ENCODE measurements around the gene DNAJC30. TPM values are rescaled to one million over a fixed set of nuclear protein-coding genes. Genes with fewer than 3 reads are reported as not detected.

Gene DNAJC30
- total RNA-seq, 2 experiments from 2014 or later, result 6.7 to 7.0 TPM

DNA sequence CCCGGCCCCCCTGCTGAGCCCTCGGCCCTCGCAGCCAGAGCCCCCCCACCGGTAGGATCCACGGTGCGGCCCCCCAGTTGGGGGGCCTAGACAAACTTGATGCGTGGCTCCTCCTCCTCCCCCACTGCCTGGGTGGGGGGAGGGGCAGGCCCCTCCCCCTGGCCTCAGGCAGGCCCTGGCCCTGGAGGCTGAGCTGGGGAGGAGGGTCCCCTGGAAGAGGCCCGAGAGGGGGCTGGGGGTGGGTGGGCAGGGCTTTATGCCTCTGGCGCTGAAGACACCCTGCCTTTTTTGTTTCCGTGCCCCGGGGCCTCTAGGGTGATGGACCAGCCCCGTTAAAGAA is 12.0 kb downstream of the DNAJC30 start:
- Mint-ChIP-seq H3K36me3 (ENCODE audit: low read depth) (no peaks in the 10 kb centered on the region), H3K27ac (no peak overlapping the region), H3K4me1 (ENCODE audit: low read depth) (peaks cover 8% of the 10 kb centered on the region), H3K9me3 (no peaks in the 10 kb centered on the region), H3K4me3 (no peak overlapping the region), H3K27me3 (peaks cover 8% of the 10 kb centered on the region)
- intact Hi-C loops (cut with micrococcal nuclease), result no loop called here
- ATAC-seq, result no peak
- ChIA-PET POLR2A (interaction anchor here (1.1 kb wide), 1 partner anchor 13 kb away, joined by 3 read pairs; the partner anchor contains the start of genes BUD23 and DNAJC30), CTCF (interaction anchor here (1.3 to 5.3 kb wide), 2 partner anchors 30 to 64 kb away, joined by 3 to 37 read pairs; no protein-coding TSS in a partner anchor)
- no peak for TF ChIP-seq CTCF (IDR thresholded peaks at IDR 0.05)
- no peak for DNase-seq

DNA sequence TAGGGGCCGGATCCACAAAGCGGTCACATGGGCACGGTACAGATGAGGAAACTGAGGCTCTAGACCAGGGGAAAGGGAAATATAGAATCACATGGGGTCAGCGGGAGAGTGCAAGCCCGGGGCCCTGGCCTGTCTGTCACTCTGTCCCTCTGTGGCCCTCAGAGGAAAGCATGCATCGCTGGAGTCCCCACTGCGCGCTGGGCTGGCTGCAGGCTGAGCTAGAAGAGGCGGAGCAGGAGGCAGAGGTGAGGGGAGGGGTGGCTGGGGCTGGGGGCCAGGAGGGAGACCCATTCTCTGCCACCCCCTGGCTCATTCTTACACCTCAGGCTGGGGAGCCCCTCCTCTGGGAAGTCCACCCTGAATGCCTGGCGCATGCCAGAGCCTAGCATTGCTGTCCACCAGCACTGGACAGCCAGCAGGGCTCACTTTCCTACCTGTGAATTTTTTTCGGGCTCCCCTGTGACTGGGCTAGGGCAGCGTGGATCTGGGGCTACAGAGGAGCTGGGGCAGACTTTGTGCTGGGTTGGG is 13.3 kb downstream of the DNAJC30 start:
- ATAC-seq, result no peak
- ChIA-PET POLR2A (no interaction called here), CTCF (interaction anchor here (5.3 kb wide), 1 partner anchor 62 kb away, joined by 37 read pairs; no protein-coding TSS in a partner anchor)
- no peak for DNase-seq
- peaks cover 11% of the 10 kb centered on the region for H3K4me1 Mint-ChIP-seq (ENCODE audit: low read depth)
- no peaks in the 10 kb centered on the region for H3K9me3 Mint-ChIP-seq
- H3K36me3 Mint-ChIP-seq (ENCODE audit: low read depth), result no peaks in the 10 kb centered on the region
- TF ChIP-seq CTCF (IDR thresholded peaks at IDR 0.05), result no peak
- intact Hi-C loops (cut with micrococcal nuclease), result loop anchor here (2.0 to 5.0 kb wide), 2 partner anchors 57 to 63 kb away; no protein-coding TSS in a partner anchor
- H3K27ac Mint-ChIP-seq, result no peak overlapping the region
- peaks cover 18% of the 10 kb centered on the region for H3K27me3 Mint-ChIP-seq
- no peak overlapping the region for H3K4me3 Mint-ChIP-seq

DNA sequence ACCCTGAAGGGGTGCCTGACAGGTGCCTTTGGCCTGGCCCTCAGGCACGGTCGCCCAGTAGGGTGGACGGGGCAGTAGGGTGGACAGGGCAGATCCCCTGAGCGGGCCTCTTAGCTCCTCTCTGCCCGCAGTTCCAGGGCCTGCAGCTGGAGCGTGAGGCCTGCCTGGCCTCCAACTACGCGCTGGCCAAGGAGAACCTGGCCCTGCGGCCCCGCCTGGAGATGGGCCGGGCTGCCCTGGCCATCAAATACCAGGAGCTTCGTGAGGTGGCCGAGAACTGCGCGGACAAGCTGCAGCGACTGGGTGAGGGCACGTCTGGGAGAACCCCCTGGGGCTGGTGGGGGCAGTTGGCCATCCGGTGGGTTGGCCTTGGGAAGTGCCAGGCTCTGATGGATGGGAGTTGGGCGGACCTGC is 14.0 kb downstream of the DNAJC30 start:
- no peak overlapping the region for H3K4me3 Mint-ChIP-seq
- ATAC-seq (no peak), DNase-seq (no peak)
- CTCF ChIA-PET, result interaction anchor here (5.3 kb wide), 1 partner anchor 62 kb away, joined by 37 read pairs; no protein-coding TSS in a partner anchor
- intact Hi-C loops (cut with micrococcal nuclease), result loop anchor here (2.0 to 5.0 kb wide), 2 partner anchors 58 to 62 kb away; no protein-coding TSS in a partner anchor
- no peak for TF ChIP-seq CTCF (IDR thresholded peaks at IDR 0.05)
- H3K27ac Mint-ChIP-seq, result no peak overlapping the region
- H3K9me3 Mint-ChIP-seq, result no peaks in the 10 kb centered on the region
- no peaks in the 10 kb centered on the region for H3K36me3 Mint-ChIP-seq (ENCODE audit: low read depth)
- POLR2A ChIA-PET, result interaction anchor here (1.5 kb wide), 1 partner anchor 14 kb away, joined by 4 read pairs; the partner anchor contains the start of genes BUD23 and DNAJC30
- peaks cover 22% of the 10 kb centered on the region for H3K27me3 Mint-ChIP-seq
- peaks cover 11% of the 10 kb centered on the region for H3K4me1 Mint-ChIP-seq (ENCODE audit: low read depth)

GRCh38 chr7:73668886-73669230 is 14.4 kb downstream of the DNAJC30 start:
- Mint-ChIP-seq H3K27ac (no peak overlapping the region), H3K27me3 (peaks cover 25% of the 10 kb centered on the region), H3K9me3 (no peaks in the 10 kb centered on the region), H3K36me3 (ENCODE audit: low read depth) (no peaks in the 10 kb centered on the region), H3K4me3 (peak overlapping the region; percentile 62), H3K4me1 (ENCODE audit: low read depth) (peaks cover 11% of the 10 kb centered on the region)
- ChIA-PET POLR2A (interaction anchor here (1.4 to 1.5 kb wide), 2 partner anchors 15 to 51 kb away, joined by 3 to 4 read pairs; partner anchors contain the start of genes BUD23, DNAJC30 and STX1A), CTCF (interaction anchor here (1.3 to 5.3 kb wide), 4 partner anchors 24 to 65 kb away, joined by 3 to 37 read pairs (median 4); no protein-coding TSS in a partner anchor)
- intact Hi-C loops (cut with micrococcal nuclease), result loop anchor here (2.0 to 5.0 kb wide), 2 partner anchors 58 to 62 kb away; no protein-coding TSS in a partner anchor
- DNase-seq, result no peak
- no peak for ATAC-seq
- TF ChIP-seq CTCF (IDR thresholded peaks at IDR 0.05), result no peak

Measured in activated CD8-positive, alpha-beta T cell treated with anti-CD3 and anti-CD28 coated beads for 36 hours (primary cell).